Transverse colon (tissue), 3 donors: ENCODE data around the gene RAB37.

Source experiments
- POLR2A ChIP-seq: fragments of 450-650 bp; IDR thresholded peaks from one replicate; pipeline ENCODE4 v1.6.1; 2016; ENCODE audit warnings: antibody characterized with exemption, mild to moderate bottlenecking, moderate library complexity
- TF ChIP-seq, protein P1 (sequence below), 5 experiments: fragments of 200-600 bp in 3 of 5; fragments of 450-650 bp in 2 of 5; sonication (generic) in 3 of 5; IDR thresholded peaks; 1 replicate in 2 of 5; 2 replicates in 3 of 5; pipeline ENCODE4 v1.5.1; 2016 to 2017; ENCODE audit warnings: antibody characterized with exemption in 5 of 5, inconsistent platforms in 3 of 5, mild to moderate bottlenecking in 2 of 5, moderate library complexity in 1 of 5

DNA sequence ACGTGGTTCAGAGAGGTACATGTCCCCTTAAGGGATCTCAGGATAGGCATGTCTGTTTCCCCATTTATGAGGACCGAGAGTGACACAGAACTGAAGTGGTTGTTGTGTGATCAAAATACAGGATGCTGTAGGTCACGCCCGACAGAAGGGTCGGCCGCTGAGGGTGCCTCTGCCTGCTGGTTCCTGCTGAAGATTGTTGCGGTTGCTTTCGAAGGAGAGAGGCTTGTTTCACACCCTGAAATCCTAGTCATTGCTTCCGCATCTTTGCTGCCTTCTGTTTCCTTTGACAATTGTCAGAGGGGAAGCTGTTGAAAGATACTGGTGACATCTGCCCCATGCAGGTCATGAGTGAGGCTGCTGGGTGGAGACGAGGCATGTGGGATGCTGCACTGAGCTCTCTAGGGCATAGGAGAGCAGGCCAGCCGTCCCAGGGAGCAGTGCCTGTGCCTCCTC lies 42.9 kb downstream of the RAB37 start:
- TF ChIP-seq, protein P1, sequence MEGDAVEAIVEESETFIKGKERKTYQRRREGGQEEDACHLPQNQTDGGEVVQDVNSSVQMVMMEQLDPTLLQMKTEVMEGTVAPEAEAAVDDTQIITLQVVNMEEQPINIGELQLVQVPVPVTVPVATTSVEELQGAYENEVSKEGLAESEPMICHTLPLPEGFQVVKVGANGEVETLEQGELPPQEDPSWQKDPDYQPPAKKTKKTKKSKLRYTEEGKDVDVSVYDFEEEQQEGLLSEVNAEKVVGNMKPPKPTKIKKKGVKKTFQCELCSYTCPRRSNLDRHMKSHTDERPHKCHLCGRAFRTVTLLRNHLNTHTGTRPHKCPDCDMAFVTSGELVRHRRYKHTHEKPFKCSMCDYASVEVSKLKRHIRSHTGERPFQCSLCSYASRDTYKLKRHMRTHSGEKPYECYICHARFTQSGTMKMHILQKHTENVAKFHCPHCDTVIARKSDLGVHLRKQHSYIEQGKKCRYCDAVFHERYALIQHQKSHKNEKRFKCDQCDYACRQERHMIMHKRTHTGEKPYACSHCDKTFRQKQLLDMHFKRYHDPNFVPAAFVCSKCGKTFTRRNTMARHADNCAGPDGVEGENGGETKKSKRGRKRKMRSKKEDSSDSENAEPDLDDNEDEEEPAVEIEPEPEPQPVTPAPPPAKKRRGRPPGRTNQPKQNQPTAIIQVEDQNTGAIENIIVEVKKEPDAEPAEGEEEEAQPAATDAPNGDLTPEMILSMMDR (IDR thresholded peaks at IDR 0.05): no peak
- TF ChIP-seq POLR2A: no peak
